BE2C (cell line): ENCODE measurements around the gene KCNQ5.

Experiments used
- DNase-seq: peaks from one replicate; pipeline ENCODE4 v3.0.0-alpha.2; 2020
- H3K27me3 ChIP-seq: fragments of 250-450 bp; sonication (Bioruptor Pico); 2 replicates; pipeline ENCODE4 v1.5.1; 2020; ENCODE audit warnings: mild to moderate bottlenecking
- H3K36me3 ChIP-seq: fragments of 250-450 bp; sonication (Bioruptor Pico); 2 replicates; pipeline ENCODE4 v1.5.1; 2020; ENCODE audit warnings: mild to moderate bottlenecking
- H3K4me1 ChIP-seq: fragments of 250-450 bp; sonication (Bioruptor Pico); 2 replicates; pipeline ENCODE4 v1.5.1; 2020
- H3K4me3 ChIP-seq: 2 replicates; pipeline ENCODE4 v1.5.1; 2011; ENCODE audit warnings: low read depth, low read length
- H3K9me3 ChIP-seq: fragments of 250-450 bp; sonication (Bioruptor Pico); 2 replicates; pipeline ENCODE4 v1.5.1; 2020
- CTCF ChIP-seq: IDR thresholded peaks from 2 replicates; pipeline ENCODE4 v1.5.1; 2012; ENCODE audit warnings: mild to moderate bottlenecking, low read depth, low read length

Gene KCNQ5

GRCh38 chr6:73088138-73088813 lies 466.4 kb downstream of the KCNQ5 start:
- H3K4me3 ChIP-seq: no peak overlapping the region
- TF ChIP-seq CTCF: no peak
- H3K36me3 ChIP-seq: no peaks in the 10 kb centered on the region
- no peaks in the 10 kb centered on the region for H3K4me1 ChIP-seq
- no peaks in the 10 kb centered on the region for H3K9me3 ChIP-seq
- no peak for DNase-seq
- no peaks in the 10 kb centered on the region for H3K27me3 ChIP-seq

- Histone ChIP-seq H3K9me3 (no peaks in the 10 kb centered on the region), H3K4me3 (no peak overlapping the region), H3K36me3 (no peaks in the 10 kb centered on the region), H3K27me3 (no peaks in the 10 kb centered on the region), H3K4me1 (no peaks in the 10 kb centered on the region)
- no peak for DNase-seq
- TF ChIP-seq CTCF: no peak
Observed at GRCh38 chr6:73104921-73105320, 483.1 kb downstream of the KCNQ5 start.

GRCh38 chr6:73107016-73107415 lies 485.2 kb downstream of the KCNQ5 start:
- Histone ChIP-seq H3K4me1 (no peaks in the 10 kb centered on the region), H3K36me3 (no peaks in the 10 kb centered on the region), H3K4me3 (no peak overlapping the region), H3K27me3 (no peaks in the 10 kb centered on the region), H3K9me3 (no peaks in the 10 kb centered on the region)
- TF ChIP-seq CTCF: no peak
- no peak for DNase-seq

GRCh38 chr6:73108949-73109348 lies 487.1 kb downstream of the KCNQ5 start:
- no peaks in the 10 kb centered on the region for H3K4me1 ChIP-seq
- DNase-seq: no peak
- no peak for TF ChIP-seq CTCF
- no peaks in the 10 kb centered on the region for H3K27me3 ChIP-seq
- no peaks in the 10 kb centered on the region for H3K9me3 ChIP-seq
- H3K36me3 ChIP-seq: no peaks in the 10 kb centered on the region
- H3K4me3 ChIP-seq: no peak overlapping the region

GRCh38 chr6:73109659-73110058 lies 487.8 kb downstream of the KCNQ5 start:
- TF ChIP-seq CTCF: no peak
- no peak for DNase-seq
- no peaks in the 10 kb centered on the region for H3K27me3 ChIP-seq
- H3K4me1 ChIP-seq: no peaks in the 10 kb centered on the region
- H3K9me3 ChIP-seq: no peaks in the 10 kb centered on the region
- no peaks in the 10 kb centered on the region for H3K36me3 ChIP-seq
- no peak overlapping the region for H3K4me3 ChIP-seq

- no peak for DNase-seq
- no peak for TF ChIP-seq CTCF
- no peaks in the 10 kb centered on the region for H3K27me3 ChIP-seq
- H3K9me3 ChIP-seq: no peaks in the 10 kb centered on the region
- no peaks in the 10 kb centered on the region for H3K36me3 ChIP-seq
- no peak overlapping the region for H3K4me3 ChIP-seq
- no peaks in the 10 kb centered on the region for H3K4me1 ChIP-seq
Observed at GRCh38 chr6:73116330-73116729, 494.5 kb downstream of the KCNQ5 start.
